OCI-LY7 (cell line): ENCODE data around the gene PDCD11.

Experiments used
- EZH2phosphoT487 ChIP-seq: fragments of 200-600 bp; sonication (generic); IDR thresholded peaks from 2 replicates; pipeline ENCODE4 v1.6.1; 2018; ENCODE audit warnings: low read depth, borderline replicate concordance, mild to moderate bottlenecking, mixed run types, antibody characterized with exemption, low read length, moderate library complexity, mixed read lengths
- TF ChIP-seq, protein P1 (sequence below): fragments of 200-600 bp; sonication (generic); conservative IDR thresholded peaks from 2 replicates; pipeline ENCODE4 v1.5.1; 2014; ENCODE audit warnings: mild to moderate bottlenecking, antibody characterized with exemption, low read length, moderate library complexity, mixed read lengths

DNA sequence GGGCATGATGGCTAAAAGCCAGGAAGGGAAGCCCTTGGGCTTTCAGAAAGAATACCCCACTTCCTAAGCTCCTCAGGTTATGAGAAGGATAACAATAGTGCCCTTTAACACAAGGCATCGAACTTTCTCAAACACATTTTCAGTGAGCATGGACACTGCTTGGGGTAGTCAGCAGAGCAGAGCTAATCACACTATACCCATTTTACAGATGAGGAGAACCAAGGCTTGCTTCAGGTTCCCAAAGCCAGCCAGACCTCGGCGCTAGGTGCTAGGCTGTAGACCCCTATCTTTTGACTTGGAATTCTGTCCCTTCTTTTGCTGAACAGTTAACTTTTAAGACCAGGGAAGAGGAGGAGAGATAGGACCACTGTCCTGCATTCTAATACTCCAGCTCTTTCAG is 98.9 kb downstream of the PDCD11 start:
- TF ChIP-seq, protein P1, sequence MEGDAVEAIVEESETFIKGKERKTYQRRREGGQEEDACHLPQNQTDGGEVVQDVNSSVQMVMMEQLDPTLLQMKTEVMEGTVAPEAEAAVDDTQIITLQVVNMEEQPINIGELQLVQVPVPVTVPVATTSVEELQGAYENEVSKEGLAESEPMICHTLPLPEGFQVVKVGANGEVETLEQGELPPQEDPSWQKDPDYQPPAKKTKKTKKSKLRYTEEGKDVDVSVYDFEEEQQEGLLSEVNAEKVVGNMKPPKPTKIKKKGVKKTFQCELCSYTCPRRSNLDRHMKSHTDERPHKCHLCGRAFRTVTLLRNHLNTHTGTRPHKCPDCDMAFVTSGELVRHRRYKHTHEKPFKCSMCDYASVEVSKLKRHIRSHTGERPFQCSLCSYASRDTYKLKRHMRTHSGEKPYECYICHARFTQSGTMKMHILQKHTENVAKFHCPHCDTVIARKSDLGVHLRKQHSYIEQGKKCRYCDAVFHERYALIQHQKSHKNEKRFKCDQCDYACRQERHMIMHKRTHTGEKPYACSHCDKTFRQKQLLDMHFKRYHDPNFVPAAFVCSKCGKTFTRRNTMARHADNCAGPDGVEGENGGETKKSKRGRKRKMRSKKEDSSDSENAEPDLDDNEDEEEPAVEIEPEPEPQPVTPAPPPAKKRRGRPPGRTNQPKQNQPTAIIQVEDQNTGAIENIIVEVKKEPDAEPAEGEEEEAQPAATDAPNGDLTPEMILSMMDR = no peak
- no peak for TF ChIP-seq EZH2phosphoT487
